HL-60 (cell line): ENCODE results near the gene INSYN1.

ENCODE experiments used
- DNase-seq, 2 experiments: peaks; one replicate each; pipeline ENCODE4 v3.0.0-alpha.2; 2010 to 2020; ENCODE audit warnings: low read depth in 1 of 2, low spot score in 1 of 2
- H3K27ac ChIP-seq: fragments of 250-450 bp; sonication (Bioruptor Pico); replicated peaks from 2 replicates; pipeline ENCODE4 v1.5.1; 2020; ENCODE audit warnings: mild to moderate bottlenecking, moderate library complexity
- H3K27me3 ChIP-seq: fragments of 250-450 bp; sonication (Bioruptor Pico); 2 replicates; pipeline ENCODE4 v1.5.1; 2021; ENCODE audit warnings: mild to moderate bottlenecking, moderate library complexity; ENCODE audit not compliant: insufficient read depth, poor library complexity, severe bottlenecking
- H3K4me3 ChIP-seq: replicated peaks from 2 replicates; pipeline ENCODE4 v1.5.1; 2011; ENCODE audit warnings: mild to moderate bottlenecking, control low read depth, low read length; ENCODE audit not compliant: insufficient read depth
- GABPA ChIP-seq: IDR thresholded peaks from 2 replicates; pipeline ENCODE4 v1.6.1; 2012; ENCODE audit warnings: low read depth
- POLR2AphosphoS5 ChIP-seq: IDR thresholded peaks from 2 replicates; pipeline ENCODE4 v1.6.1; 2012; ENCODE audit warnings: low read depth
- SPI1 ChIP-seq: IDR thresholded peaks from 2 replicates; pipeline ENCODE4 v1.6.1; 2012; ENCODE audit warnings: low read depth, mild to moderate bottlenecking, borderline replicate concordance
- TF ChIP-seq, protein P1 (sequence below): IDR thresholded peaks from one replicate; pipeline ENCODE4 v1.5.1; 2011; ENCODE audit warnings: low read length, control low read depth, inconsistent platforms; ENCODE audit not compliant: insufficient read depth
- TF ChIP-seq, protein P2 (sequence below): IDR thresholded peaks from 2 replicates; pipeline ENCODE4 v1.6.1; 2012; ENCODE audit warnings: low read depth; ENCODE audit not compliant: insufficient replicate concordance

The INSYN1 gene

DNA sequence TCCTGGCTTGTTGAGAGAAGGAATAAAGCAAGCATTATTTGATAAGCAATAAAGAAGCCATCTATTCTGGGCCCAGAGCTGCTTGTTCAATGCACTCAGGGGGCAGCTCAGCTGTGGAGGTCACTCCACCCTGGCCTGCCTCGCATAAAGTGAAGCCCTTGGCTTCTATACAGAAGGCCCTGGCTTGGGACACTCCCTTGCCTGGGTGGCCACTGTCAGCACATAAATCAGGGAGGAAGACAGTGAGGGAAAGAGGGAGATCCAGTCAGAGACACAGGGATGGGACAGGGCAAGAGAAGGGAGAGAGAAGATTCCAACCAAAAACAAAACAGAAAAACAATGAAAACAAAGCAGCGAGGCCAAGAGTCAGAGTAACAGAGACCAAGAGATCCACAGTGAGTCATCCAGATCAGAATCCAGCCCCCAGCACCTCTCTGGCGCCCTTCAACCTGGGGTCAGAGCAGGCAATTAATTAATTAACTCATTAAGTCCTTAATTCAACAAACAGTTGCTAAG lies 11.8 kb downstream of the INSYN1 start:
- no peak overlapping the region for H3K4me3 ChIP-seq
- DNase-seq: no peak
- TF ChIP-seq, protein P1, sequence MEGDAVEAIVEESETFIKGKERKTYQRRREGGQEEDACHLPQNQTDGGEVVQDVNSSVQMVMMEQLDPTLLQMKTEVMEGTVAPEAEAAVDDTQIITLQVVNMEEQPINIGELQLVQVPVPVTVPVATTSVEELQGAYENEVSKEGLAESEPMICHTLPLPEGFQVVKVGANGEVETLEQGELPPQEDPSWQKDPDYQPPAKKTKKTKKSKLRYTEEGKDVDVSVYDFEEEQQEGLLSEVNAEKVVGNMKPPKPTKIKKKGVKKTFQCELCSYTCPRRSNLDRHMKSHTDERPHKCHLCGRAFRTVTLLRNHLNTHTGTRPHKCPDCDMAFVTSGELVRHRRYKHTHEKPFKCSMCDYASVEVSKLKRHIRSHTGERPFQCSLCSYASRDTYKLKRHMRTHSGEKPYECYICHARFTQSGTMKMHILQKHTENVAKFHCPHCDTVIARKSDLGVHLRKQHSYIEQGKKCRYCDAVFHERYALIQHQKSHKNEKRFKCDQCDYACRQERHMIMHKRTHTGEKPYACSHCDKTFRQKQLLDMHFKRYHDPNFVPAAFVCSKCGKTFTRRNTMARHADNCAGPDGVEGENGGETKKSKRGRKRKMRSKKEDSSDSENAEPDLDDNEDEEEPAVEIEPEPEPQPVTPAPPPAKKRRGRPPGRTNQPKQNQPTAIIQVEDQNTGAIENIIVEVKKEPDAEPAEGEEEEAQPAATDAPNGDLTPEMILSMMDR: no peak
- TF ChIP-seq GABPA: no peak
- no peak for TF ChIP-seq POLR2AphosphoS5
- TF ChIP-seq, protein P2, sequence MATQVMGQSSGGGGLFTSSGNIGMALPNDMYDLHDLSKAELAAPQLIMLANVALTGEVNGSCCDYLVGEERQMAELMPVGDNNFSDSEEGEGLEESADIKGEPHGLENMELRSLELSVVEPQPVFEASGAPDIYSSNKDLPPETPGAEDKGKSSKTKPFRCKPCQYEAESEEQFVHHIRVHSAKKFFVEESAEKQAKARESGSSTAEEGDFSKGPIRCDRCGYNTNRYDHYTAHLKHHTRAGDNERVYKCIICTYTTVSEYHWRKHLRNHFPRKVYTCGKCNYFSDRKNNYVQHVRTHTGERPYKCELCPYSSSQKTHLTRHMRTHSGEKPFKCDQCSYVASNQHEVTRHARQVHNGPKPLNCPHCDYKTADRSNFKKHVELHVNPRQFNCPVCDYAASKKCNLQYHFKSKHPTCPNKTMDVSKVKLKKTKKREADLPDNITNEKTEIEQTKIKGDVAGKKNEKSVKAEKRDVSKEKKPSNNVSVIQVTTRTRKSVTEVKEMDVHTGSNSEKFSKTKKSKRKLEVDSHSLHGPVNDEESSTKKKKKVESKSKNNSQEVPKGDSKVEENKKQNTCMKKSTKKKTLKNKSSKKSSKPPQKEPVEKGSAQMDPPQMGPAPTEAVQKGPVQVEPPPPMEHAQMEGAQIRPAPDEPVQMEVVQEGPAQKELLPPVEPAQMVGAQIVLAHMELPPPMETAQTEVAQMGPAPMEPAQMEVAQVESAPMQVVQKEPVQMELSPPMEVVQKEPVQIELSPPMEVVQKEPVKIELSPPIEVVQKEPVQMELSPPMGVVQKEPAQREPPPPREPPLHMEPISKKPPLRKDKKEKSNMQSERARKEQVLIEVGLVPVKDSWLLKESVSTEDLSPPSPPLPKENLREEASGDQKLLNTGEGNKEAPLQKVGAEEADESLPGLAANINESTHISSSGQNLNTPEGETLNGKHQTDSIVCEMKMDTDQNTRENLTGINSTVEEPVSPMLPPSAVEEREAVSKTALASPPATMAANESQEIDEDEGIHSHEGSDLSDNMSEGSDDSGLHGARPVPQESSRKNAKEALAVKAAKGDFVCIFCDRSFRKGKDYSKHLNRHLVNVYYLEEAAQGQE: no peak
- TF ChIP-seq SPI1: no peak

GRCh38 chr15:73740152-73741048 lies 12.8 kb downstream of the INSYN1 start:
- no peak for DNase-seq
- H3K27ac ChIP-seq: no peak overlapping the region
- TF ChIP-seq, protein P1: no peak
- no peak for TF ChIP-seq GABPA
- no peak for TF ChIP-seq POLR2AphosphoS5
- TF ChIP-seq, protein P2: no peak
- no peak for TF ChIP-seq SPI1
- H3K27me3 ChIP-seq: no peaks in the 10 kb centered on the region
- no peak overlapping the region for H3K4me3 ChIP-seq

More for the DNA sequence above, 11.8 kb downstream of the INSYN1 start:
- no peak overlapping the region for H3K27ac ChIP-seq
- H3K27me3 ChIP-seq: no peaks in the 10 kb centered on the region

DNA sequence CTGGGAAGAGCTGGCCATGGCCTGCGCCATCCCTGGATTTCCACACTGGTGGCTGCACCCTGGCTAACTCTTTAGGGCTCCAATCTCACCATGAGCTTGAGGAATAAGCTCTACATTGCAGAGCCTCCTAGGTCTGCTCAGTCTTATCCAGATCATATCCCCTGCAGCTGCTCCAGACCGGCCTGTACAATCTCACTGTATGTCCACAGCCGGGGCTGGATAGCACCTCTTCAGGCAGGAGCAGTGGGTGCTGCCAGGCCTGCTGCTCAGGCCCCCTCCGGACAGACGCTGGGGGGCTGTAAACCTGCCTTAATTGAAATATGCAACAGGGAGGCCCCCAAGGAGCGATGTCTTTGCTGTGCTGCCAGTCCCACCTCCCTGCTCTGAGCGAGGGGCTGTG lies 15.6 kb downstream of the INSYN1 start:
- Histone ChIP-seq H3K4me3 (no peak overlapping the region), H3K27ac (no peak overlapping the region), H3K27me3 (no peaks in the 10 kb centered on the region)
- TF ChIP-seq POLR2AphosphoS5: no peak
- TF ChIP-seq, protein P1: no peak
- no peak for TF ChIP-seq SPI1
- no peak for TF ChIP-seq GABPA
- TF ChIP-seq, protein P2: no peak
- DNase-seq: no peak
